Measurements from ENCODE around the gene TMEM107.

The TMEM107 gene

DNA sequence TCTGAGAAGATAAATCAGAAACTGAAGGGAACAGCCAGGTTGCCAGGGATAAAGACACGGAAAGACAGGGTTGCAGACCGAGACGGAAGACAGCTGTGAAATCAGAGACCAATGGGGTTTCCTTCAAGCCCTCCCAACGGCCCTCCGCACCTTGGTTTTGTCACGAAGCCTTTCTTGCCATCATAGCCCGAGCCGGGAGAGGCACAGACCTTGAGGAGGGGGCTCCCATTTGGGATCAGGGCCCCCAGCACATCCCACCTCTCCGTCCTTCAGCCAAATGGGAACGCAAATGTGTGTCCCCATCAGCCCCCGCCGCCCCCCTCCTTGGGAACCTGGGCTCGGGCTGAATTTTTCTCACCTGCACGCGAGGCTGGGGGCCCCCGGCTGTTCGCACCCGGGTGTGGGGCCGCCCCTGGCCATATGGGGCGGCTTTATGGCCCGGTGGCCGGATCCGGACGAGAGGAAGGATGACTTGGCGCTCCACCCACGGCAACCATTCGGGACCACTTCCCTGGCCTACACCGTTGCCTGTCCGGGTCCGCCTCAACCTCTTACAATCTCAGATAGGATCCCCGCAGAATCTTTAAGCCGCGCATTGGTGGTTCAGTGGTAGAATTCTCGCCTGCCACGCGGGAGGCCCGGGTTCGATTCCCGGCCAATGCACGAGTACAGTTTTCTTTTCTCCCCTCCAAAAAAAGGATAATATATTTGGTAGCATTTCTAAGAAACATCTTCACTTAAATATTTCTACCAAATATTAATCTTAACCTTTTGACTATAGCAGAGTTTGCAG, 50.8 kb downstream of the TMEM107 start:
- no peak for DNase-seq (ENCODE audit: low read depth)
- TF ChIP-seq, protein P1, sequence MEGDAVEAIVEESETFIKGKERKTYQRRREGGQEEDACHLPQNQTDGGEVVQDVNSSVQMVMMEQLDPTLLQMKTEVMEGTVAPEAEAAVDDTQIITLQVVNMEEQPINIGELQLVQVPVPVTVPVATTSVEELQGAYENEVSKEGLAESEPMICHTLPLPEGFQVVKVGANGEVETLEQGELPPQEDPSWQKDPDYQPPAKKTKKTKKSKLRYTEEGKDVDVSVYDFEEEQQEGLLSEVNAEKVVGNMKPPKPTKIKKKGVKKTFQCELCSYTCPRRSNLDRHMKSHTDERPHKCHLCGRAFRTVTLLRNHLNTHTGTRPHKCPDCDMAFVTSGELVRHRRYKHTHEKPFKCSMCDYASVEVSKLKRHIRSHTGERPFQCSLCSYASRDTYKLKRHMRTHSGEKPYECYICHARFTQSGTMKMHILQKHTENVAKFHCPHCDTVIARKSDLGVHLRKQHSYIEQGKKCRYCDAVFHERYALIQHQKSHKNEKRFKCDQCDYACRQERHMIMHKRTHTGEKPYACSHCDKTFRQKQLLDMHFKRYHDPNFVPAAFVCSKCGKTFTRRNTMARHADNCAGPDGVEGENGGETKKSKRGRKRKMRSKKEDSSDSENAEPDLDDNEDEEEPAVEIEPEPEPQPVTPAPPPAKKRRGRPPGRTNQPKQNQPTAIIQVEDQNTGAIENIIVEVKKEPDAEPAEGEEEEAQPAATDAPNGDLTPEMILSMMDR (conservative IDR thresholded peaks at IDR 0.05; ENCODE audit: low read depth, low read length): no peak

DNA sequence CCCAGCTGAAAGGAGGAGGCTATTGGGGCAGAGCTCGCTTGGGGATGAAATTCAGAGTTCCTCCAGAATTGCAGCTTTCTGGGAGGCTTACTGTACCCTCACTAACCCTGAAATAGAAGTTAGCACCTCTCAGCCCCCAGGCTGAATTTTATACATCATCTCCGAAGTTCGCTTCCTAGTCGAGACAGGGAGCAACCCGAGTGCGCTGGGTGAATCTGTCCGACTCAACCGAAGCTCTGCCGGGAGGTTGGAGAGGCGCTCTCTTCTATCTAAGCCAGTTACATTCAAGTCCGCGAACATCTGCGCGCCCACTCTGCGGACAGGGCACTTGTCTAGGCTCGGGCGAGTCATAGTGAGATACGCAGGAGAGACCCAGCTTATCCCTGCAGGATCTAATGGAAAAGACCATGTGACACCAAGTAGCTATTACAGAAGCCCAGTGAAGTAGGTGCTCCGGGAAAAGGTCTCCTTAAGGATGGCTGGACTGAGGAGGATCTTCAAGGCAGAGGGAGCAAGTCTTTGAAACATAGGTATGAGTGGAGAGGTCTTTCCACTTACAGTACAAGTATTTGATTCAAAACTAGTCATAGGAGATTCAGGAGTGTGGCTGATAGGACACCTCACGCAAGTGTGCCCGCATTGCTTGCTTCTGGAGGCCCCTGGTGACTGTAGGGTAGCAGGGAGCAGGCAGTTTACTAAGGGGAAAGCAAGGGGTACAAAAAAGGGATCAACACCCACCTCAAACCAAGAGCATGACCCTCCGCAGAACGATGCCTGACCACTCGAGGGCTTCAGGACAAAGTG, 51.6 kb downstream of the TMEM107 start:
- TF ChIP-seq, protein P1 (conservative IDR thresholded peaks at IDR 0.05; ENCODE audit: low read depth, low read length): no peak
- peak overlapping the region; percentile 78 for H3K4me3 ChIP-seq (ENCODE audit: low read length)
- DNase-seq (ENCODE audit: low read depth): no peak

More for the DNA sequence above, 50.8 kb downstream of the TMEM107 start:
- H3K4me3 ChIP-seq (ENCODE audit: low read length): peak overlapping the region; percentile 78

DNA sequence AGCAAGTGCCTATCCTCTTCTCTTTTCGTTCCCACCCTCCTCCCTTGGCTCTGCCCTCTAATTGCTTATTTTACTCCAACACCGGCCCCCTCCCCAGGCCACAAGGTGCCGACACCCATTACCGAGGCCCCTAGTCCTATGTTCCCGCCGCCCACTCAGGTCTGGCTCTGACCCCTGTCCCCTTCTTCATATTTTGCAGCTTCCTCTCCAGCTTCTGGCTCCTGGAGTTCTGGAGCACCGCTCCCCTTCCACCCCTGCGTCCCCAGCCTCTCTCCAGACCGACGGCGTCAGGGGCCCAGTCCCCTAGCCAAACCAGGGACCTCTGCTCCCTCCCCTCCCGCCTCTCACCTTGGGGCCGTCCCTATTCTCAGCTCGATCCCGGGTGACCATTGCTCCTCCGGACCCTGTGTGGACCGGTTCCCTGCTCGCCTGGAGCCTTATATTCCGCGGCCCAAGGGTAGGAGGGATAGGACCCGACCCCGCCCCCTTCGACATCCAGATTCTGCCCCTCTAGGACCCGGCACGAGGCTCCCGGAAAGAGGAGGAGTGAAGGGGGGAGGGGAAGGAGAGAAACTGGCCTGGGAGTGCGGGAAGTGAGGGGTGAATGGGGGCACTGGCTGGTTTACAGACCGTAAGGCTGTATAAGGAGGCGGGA, 52.4 kb downstream of the TMEM107 start, which contains the start of gene HES7:
TSS of gene HES7 (minus strand) at position 412 of the 655 bp plus-strand sequence. CDS start at position 390, 22 bp downstream.
- DNase-seq (ENCODE audit: low read depth): no peak
- peak within 1 kb of the TSS; percentile 78 for H3K4me3 ChIP-seq (ENCODE audit: low read length)
- TF ChIP-seq, protein P1 (conservative IDR thresholded peaks at IDR 0.05; ENCODE audit: low read depth, low read length): no peak

DNA sequence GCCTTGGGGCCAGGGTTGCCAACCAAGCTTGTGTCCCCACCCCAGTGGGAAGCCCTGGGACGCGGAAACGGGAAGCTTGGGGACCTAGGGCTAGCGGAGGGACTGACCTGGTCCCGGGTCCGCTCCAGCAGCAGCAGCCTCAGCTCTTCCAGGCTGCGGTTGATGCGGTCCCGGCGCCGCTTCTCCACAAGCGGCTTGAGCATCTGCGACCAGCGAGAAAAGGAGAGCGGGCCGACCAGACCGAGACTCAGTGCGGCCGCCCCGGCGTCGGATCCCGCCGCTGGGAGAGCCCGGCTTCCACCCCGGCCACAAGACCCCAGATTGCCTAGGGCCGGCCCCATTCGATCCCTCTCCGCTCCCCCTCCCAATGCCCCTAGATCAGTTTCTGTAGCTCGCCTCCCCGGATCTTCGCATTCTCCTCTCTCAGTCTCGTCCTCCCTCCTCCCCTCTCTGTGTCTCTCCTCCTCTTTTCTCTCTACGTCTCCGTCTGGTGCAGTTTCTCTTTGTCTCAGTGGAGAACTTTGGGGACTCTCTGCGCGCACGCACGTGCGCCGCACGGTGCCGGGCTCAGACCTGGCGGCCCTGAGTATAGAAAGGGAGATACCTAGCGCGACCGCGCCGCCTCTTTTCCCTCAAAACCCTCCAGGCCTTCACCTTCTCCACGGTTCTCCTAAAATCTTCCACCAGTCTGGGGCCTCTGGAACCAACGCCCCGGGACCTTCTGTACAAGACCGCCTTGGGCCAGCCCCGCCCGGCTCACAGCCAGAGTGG, 53.1 kb downstream of the TMEM107 start:
- TF ChIP-seq, protein P1 (conservative IDR thresholded peaks at IDR 0.05; ENCODE audit: low read depth, low read length): no peak
- no peak for DNase-seq (ENCODE audit: low read depth)

More for the DNA sequence above, 53.1 kb downstream of the TMEM107 start:
- H3K4me3 ChIP-seq (ENCODE audit: low read length): peak overlapping the region; percentile 78

Data from retinal pigment epithelial cell (primary cell).